ENCODE results near the gene DTNB.
A peak's percentile ranks its signal among the peaks of the same experiment; 100 is the strongest.

GRCh38 chr2:25347205-25347815 lies 326.1 kb downstream of the DTNB start:
- TF ChIP-seq POLR2AphosphoS5 (IDR thresholded peaks at IDR 0.05): peak in 1 of 3 donors; percentile 17
- TF ChIP-seq CTCF (IDR thresholded peaks at IDR 0.05): no peak
- no peak for TF ChIP-seq POLR2A (IDR thresholded peaks at IDR 0.05)
- TF ChIP-seq EP300 (IDR thresholded peaks at IDR 0.05): no peak
